ENCODE data around the gene RGL3.

The RGL3 gene

DNA sequence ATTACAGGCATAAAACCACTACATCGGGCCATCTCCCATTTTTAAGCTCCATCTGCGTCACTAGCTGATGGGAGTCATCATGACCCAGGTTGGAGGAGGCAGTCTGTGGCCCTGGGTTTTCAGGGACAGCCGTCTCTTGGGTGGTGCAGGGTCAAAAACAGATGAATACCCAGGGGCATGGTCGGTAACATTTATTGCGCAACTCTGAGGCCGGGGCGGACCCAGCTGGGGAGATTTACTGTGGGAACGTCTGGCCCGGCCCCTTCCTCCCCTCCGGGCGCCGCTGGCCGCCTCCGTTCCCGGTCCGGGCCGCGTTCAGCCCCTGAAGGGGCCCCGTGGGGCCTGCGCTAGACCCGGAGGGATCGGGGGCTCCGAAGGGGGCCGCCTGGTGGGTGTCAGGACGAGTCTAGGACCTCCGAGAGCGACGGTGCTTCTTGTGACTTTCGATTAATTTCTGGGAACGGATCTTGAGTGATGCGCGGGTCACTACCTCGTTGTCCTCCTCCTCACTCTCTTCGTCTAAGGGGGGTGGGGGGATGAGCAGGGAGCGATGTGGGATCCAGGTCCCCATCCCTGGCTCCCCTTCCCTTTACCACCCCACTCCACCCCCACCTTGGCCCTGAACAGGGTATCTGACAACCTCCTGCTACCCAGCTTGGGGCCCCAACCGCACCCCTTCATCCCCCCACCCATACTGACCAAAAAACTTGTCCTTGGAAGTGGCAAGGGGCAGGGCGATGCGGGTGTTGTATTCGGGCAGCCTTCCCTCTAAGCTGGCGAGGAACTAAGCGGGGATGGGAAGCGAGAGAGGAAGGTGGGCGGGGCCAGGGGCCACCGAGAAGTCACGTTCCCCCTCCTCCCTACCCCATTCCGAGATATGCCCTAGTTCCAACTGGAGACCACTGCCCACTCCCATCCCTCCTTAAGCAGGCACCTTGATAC, 1.6 kb upstream of the RGL3 start:
- DNase-seq: peak in 1 of 3 donors; percentile 39

- no peak for DNase-seq
These were observed 993 bp downstream of the RGL3 start for GRCh38 chr19:11418094-11418548.

DNA sequence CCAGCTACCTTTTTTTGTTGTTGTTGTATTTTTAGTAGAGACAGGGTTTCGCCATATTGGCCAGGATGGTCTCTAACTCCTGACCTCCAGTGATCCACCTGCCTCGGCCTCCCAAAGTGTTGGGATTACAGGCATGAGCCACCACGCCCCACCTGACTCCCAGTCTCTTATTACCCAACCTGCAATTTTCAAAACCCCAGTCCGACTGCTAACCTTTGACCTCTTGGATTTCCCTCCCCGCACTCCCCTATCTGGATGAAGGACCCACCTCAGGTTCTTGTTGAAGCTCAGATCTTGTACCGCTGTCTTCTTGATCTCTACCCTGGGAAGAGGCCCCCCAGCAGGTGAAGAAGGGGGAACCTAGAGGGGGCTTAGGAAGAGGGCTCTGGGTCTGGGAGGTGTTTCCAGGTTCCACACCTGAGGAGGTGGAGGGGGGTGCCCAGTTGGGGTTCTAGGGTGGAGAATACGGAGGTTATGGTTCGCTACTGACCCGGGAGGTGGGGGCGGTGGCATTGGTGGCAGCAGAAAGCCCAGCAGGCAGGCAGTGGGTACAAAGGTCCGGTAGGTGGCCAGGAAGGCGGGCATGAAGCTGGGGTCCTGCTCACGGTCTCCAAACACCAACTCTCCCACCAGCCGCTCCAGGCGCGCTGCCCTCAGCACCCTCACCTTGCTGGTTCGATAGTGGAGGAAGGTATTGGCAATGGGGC, 2.6 kb downstream of the RGL3 start:
- DNase-seq: no peak

DNA sequence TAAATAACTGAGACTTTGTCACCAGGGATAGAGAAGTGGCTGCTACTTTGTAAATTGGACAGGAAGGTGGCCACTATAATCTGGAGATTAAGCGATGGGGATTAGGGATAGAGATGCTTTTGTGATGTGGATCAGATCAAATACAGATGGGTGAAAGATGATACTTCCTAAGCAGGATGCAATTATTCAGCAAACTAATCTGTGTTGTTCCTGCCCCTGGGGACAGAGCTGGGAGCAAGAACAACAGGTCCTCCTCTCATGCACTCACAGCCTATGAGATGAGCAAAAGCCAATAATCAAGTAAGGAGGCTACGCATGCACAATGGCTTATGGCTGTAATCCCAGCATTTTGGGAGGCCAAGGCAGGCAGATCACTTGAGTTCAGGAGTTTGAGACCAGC, 4.6 kb downstream of the RGL3 start:
- DNase-seq: no peak

- DNase-seq: no peak
These were observed 8.4 kb downstream of the RGL3 start for GRCh38 chr19:11410682-11411081.

DNA sequence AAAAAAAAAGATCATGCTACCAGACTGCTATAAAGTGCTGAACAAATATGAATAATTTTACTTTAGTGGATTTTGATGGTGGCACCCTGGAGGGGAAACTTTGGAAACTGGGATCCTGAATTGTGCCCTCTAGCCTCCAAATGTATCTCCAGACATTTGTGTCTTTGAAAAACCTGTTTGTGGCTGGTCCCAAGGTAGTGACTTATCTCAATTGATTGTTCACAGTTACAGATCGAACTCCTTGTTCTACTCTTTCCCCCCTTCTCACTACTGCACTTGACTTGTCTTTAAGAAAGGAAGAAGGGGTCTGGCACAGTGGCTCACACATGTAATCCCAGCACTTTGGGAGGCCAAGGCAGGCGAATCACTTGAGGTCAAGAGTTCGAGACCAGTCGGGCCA, 10.5 kb downstream of the RGL3 start:
- no peak for DNase-seq

GRCh38 chr19:11406703-11407236, 12.3 kb downstream of the RGL3 start:
- peak; percentile 37 to 59 (median 37) for DNase-seq

- DNase-seq: no peak
These were observed 13.1 kb downstream of the RGL3 start for GRCh38 chr19:11405846-11406643.

DNA sequence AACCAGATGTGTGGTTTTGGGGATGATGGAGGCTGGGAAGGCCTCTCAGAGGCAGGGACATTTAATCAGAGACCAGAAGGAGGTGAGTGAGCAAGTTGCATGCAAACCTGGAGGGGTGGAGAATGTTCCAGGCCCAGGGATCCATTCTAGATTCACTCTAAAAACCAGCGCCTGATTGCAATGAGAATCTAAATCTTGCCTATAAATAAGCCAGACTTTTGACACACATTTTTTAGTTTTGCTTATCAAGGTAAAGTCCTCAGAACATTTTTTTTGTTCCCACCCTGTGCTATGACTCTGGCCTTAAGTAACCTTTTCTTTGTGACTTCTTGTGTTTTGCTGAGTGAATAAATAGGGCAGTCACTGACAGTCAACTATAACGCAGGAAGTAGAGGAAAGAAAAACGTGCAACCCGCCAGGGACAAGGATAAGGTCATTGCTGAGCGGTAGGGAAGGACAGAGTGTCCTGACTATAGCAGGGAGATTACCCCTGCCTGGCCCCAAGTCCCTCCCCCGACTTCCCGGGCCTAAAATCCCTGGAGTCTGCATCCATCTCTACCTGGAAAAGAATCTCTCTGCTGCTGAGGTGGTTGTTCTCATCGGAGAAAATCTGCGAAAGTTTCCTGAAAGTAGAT, 14.4 kb downstream of the RGL3 start:
- no peak for DNase-seq

GRCh38 chr19:11401808-11402543, 17.1 kb downstream of the RGL3 start:
- DNase-seq: no peak

- no peak for DNase-seq
These were observed 18.3 kb downstream of the RGL3 start for GRCh38 chr19:11400798-11401197.

- DNase-seq: no peak
These were observed 19.4 kb downstream of the RGL3 start for GRCh38 chr19:11399667-11400066.

GRCh38 chr19:11397089-11397610, 22.0 kb downstream of the RGL3 start:
- no peak for DNase-seq

- DNase-seq: no peak
These were observed 28.0 kb downstream of the RGL3 start for GRCh38 chr19:11390933-11391680.

GRCh38 chr19:11390359-11390758, 28.8 kb downstream of the RGL3 start:
- DNase-seq: no peak

DNA sequence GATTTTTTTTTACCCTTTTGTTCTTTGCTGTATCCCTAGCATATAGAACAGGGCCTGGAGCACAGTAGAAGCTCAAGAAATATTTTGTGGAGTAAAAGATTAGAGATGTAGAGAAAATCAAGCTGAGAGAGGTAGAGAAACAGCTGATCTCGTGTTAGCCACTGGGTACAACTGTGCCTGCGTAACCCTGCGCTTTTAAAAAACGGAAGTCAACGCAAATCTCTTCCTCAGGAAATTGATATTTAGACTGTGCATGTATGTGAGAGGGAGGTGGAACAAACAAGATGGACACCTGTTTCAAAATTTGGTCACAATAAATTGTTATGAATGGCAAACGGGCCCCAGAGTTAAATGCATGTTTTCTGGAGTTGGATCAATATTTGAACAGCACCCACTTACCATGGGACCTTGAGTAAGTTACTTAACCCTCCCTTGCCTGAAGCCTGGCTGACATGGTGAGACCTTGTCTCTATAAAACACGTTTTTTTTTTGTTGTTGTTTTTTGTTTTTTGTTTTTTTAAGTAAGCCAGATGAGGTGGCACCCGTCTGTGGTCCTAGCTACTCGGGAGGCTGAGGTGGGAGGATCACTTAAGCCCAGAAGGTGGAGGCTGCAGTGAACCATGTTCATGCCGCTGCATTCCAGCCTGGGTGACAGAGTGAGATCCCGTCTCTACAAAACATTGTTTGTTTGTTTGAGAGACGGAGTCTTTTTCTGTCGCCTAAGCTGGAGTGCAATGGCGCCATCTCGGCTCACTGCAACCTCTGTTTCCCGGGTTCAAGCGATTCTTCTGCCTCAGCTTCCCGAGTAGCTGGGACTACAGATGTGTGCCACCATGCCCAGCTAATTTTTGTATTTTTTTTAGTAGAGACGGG, 31.7 kb downstream of the RGL3 start:
- peak; percentile 49 to 61 (median 57) for DNase-seq

- no peak for DNase-seq
These were observed 34.4 kb downstream of the RGL3 start for GRCh38 chr19:11384778-11385129.

- DNase-seq: no peak
These were observed 35.4 kb downstream of the RGL3 start for GRCh38 chr19:11383706-11384048.

DNA sequence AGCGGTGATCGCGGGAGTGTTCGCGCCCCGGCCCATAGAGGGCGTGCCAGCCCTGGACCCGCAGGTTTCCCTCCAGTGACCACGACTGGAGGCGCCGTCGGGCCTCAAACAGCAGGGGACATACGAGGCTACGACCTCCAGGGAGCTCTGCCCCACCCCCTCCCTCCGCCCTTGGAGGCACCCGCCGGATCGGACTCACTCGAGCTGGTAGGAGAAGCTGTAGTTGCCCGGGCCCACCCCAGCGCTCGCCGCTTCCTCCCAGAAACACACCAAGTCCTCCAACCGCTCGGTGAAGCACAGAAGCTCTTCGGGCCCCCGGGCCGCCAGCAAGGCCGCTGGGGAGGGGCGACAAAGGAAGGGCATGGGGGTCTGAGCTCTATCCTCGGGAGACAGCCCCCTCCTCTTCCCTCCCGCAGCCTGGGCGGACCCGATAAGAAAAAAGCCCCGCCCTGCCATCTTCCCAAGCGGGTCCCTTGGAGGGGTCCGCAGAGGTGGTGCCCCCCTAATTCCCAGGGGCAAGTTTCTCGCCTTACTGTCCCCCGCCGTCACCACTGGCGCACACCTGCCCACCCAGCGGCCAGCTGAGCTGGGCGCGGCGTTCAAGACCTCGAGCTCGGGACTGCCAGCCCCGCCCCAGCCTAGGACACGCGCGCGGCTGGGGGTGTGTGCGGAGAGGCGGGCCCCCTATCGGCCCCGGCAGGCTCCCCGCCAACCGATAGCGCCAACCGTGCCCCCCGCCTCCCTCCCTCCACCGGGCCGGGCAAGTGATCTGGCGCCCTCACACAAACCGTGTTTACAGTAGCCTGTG, 36.0 kb downstream of the RGL3 start:
- peak; percentile 64 to 82 (median 71) for DNase-seq

All from suppressor macrophage treated with lipopolysaccharide for 1 hour (primary cell).